CD4-positive, CD25-positive, alpha-beta regulatory T cell (primary cell): ENCODE measurements around the gene AIPL1. TPM values are rescaled to one million over a fixed set of nuclear protein-coding genes. Genes with fewer than 3 reads are reported as not detected.

Experiments
- ATAC-seq, 2 donors: fragments of 150-1000 bp; cut with Tn5 transposase; one replicate each; pipeline ENCODE4 v1.10.0; 2021; ENCODE audit warnings: low read depth in 2 of 2, moderate number of reproducible peaks in 2 of 2, moderate library complexity in 1 of 2
- DNase-seq, 3 donors: peaks; one replicate each; pipeline versions ENCODE4 v3.0.0 to v3.0.0-alpha.2; 2012 to 2022; ENCODE audit warnings: mixed read lengths in 1 of 3
- H3K27ac ChIP-seq: one replicate; pipeline ENCODE4 v1.7.0; 2013; ENCODE audit warnings: mild to moderate bottlenecking, low read length; ENCODE audit not compliant: insufficient read depth, poor library complexity, severe bottlenecking
- H3K27me3 ChIP-seq: one replicate; pipeline ENCODE4 v1.7.0; 2013; ENCODE audit warnings: low read length; ENCODE audit not compliant: control insufficient read depth, insufficient read depth
- H3K36me3 ChIP-seq: one replicate; pipeline ENCODE4 v1.7.0; 2013; ENCODE audit warnings: mild to moderate bottlenecking, low read length, moderate library complexity; ENCODE audit not compliant: control insufficient read depth, insufficient read depth
- H3K4me1 ChIP-seq: 2 replicates; pipeline ENCODE4 v1.7.0; 2013; ENCODE audit warnings: mild to moderate bottlenecking, low read length; ENCODE audit not compliant: insufficient read depth, control insufficient read depth, poor library complexity, severe bottlenecking
- H3K4me3 ChIP-seq: one replicate; pipeline ENCODE4 v1.7.0; 2013; ENCODE audit warnings: low read depth, mild to moderate bottlenecking, low read length, moderate library complexity
- H3K9me3 ChIP-seq, 2 experiments: 1 replicate in 1 of 2; 2 replicates in 1 of 2; pipeline ENCODE4 v1.7.0; 2013; ENCODE audit warnings: low read length in 2 of 2, mild to moderate bottlenecking in 1 of 2, moderate library complexity in 1 of 2; ENCODE audit not compliant: control insufficient read depth in 2 of 2
- H3K27ac Mint-ChIP-seq, 3 donors: one replicate each; pipeline ENCODE4 v1.8.0; 2020 to 2022; ENCODE audit warnings: mild to moderate bottlenecking in 3 of 3, mixed read lengths in 3 of 3, moderate library complexity in 2 of 3
- H3K27me3 Mint-ChIP-seq: one replicate; pipeline ENCODE4 v1.8.0; 2022; ENCODE audit warnings: mild to moderate bottlenecking, mixed read lengths
- H3K36me3 Mint-ChIP-seq: one replicate; pipeline ENCODE4 v1.8.0; 2020; ENCODE audit warnings: mixed read lengths
- H3K4me1 Mint-ChIP-seq, 4 donors: one replicate each; pipeline ENCODE4 v1.8.0; 2020 to 2022; ENCODE audit warnings: mixed read lengths in 4 of 4, mild to moderate bottlenecking in 1 of 4
- H3K4me3 Mint-ChIP-seq, 4 donors: one replicate each; pipeline ENCODE4 v1.8.0; 2020 to 2022; ENCODE audit warnings: mild to moderate bottlenecking in 4 of 4, mixed read lengths in 4 of 4, moderate library complexity in 3 of 4
- H3K9me3 Mint-ChIP-seq, 7 donors: one replicate each; pipeline ENCODE4 v1.8.0; 2020 to 2022; ENCODE audit warnings: mixed read lengths in 7 of 7, mild to moderate bottlenecking in 3 of 7, moderate library complexity in 2 of 7
- polyA plus RNA-seq, 4 donors: library from polyadenylated mRNA; unstranded; fragments of 300-500 nt; fragmentation: Illumina TruSeq; gene quantifications; one replicate each; pipeline ENCODE4 v1.2.3, GENCODE V29; 2021
- total RNA-seq: library from RNA; stranded (reverse); gene quantifications from one replicate; pipeline ENCODE4 v1.2.3, GENCODE V29; 2022

AIPL1 gene
- total and polyA plus RNA-seq, 5 donors from 2014 or later = not detected

- no peaks in the 10 kb centered on the region for H3K36me3 Mint-ChIP-seq
- no peaks in the 10 kb centered on the region for H3K36me3 ChIP-seq
- peaks cover 4% of the 10 kb centered on the region for H3K27me3 Mint-ChIP-seq
- H3K4me1 ChIP-seq = no peaks in the 10 kb centered on the region
- no peaks in the 10 kb centered on the region for H3K9me3 Mint-ChIP-seq
- no peaks in the 10 kb centered on the region for H3K9me3 ChIP-seq
- no peak for ATAC-seq
- no peak overlapping the region for H3K27ac ChIP-seq
- H3K4me3 Mint-ChIP-seq = no peak overlapping the region
- no peak overlapping the region for H3K4me3 ChIP-seq
- H3K27ac Mint-ChIP-seq = no peak overlapping the region
- H3K4me1 Mint-ChIP-seq = peaks cover 0 to 5% (median under 1%) of the 10 kb centered on the region in 4 donors
- no peaks in the 10 kb centered on the region for H3K27me3 ChIP-seq
- no peak for DNase-seq
Observed at GRCh38 chr17:6476810-6477179, 41.9 kb upstream of the AIPL1 start.

DNA sequence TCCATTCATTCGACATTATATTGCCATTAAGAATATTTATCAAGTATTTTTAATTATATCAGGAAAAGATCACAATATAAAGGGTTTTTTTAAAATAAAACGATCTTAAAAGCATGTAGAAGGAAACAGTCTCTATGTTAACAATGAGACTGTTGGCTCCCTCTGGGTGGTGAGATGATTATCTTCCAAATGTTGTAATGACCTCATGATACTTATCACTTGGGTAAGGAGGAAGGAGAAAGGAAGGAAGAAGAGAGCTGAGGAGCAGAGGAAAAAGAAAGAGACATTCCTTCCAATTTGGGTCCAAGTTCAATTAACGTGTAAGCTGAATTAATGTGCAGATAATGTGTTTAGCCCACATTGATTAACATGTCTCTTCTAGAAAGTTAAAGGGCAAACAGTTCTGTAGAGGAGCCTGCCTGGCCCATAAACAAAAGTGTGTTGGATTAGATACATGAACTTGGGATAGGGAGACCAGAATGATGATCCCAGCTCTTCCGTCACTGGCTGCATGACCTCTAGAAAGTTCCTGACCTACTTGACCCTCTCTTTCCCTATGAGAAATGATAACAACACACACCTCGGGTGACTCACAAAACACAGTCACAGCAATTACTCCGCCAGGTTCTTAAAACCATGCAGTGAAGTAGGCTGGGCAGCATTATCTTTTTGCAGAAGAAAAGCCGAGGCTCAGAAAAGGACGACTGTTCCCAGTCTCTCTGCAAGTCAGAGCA is 41.3 kb upstream of the AIPL1 start:
- no peaks in the 10 kb centered on the region for H3K4me1 ChIP-seq
- H3K4me1 Mint-ChIP-seq = peaks cover 0 to 5% (median under 1%) of the 10 kb centered on the region in 4 donors
- no peak overlapping the region for H3K4me3 ChIP-seq
- H3K9me3 Mint-ChIP-seq = no peaks in the 10 kb centered on the region
- H3K9me3 ChIP-seq = no peaks in the 10 kb centered on the region
- no peak overlapping the region for H3K27ac ChIP-seq
- H3K4me3 Mint-ChIP-seq = no peak overlapping the region
- no peaks in the 10 kb centered on the region for H3K27me3 ChIP-seq
- H3K36me3 Mint-ChIP-seq = no peaks in the 10 kb centered on the region
- H3K36me3 ChIP-seq = no peaks in the 10 kb centered on the region
- H3K27me3 Mint-ChIP-seq = peaks cover 4% of the 10 kb centered on the region
- ATAC-seq (no peak), DNase-seq (no peak)
- no peak overlapping the region for H3K27ac Mint-ChIP-seq

GRCh38 chr17:6475411-6475810 is 40.5 kb upstream of the AIPL1 start:
- Histone ChIP-seq H3K27me3 (no peaks in the 10 kb centered on the region), H3K36me3 (no peaks in the 10 kb centered on the region), H3K27ac (no peak overlapping the region), H3K4me3 (no peak overlapping the region), H3K9me3 (no peaks in the 10 kb centered on the region), H3K4me1 (no peaks in the 10 kb centered on the region)
- no peak overlapping the region for H3K27ac Mint-ChIP-seq
- H3K27me3 Mint-ChIP-seq = peaks cover 4% of the 10 kb centered on the region
- no peak for ATAC-seq
- H3K36me3 Mint-ChIP-seq = no peaks in the 10 kb centered on the region
- no peaks in the 10 kb centered on the region for H3K9me3 Mint-ChIP-seq
- no peak overlapping the region for H3K4me3 Mint-ChIP-seq
- H3K4me1 Mint-ChIP-seq = peaks cover 0 to 5% (median under 1%) of the 10 kb centered on the region in 4 donors
- no peak for DNase-seq

DNA sequence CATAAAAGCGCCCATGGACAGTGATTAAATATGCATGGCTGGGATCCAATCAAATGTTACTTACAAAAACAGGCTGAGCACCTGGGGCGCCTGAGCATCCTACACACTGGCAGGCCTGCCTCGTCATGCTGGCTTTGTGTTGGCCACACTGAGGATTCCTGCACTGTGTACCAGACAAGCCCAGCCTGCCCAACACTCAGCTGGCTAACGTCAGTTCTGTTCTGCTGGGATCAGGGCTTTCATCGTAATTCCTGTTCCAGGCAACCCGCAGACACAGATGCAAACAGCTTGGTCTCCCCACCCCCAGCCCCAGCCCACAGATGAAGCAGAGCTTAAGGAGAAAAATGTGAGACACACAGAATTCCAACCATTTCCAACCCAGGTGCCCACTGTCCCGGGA is 40.0 kb upstream of the AIPL1 start:
- Mint-ChIP-seq H3K27ac (no peak overlapping the region), H3K4me3 (no peak overlapping the region), H3K36me3 (no peaks in the 10 kb centered on the region), H3K4me1 (peaks cover 0 to 5% (median under 1%) of the 10 kb centered on the region in 4 donors), H3K27me3 (peaks cover 4% of the 10 kb centered on the region), H3K9me3 (no peaks in the 10 kb centered on the region)
- DNase-seq (no peak), ATAC-seq (no peak)
- Histone ChIP-seq H3K4me1 (no peaks in the 10 kb centered on the region), H3K9me3 (no peaks in the 10 kb centered on the region), H3K27ac (no peak overlapping the region), H3K36me3 (no peaks in the 10 kb centered on the region), H3K4me3 (no peak overlapping the region), H3K27me3 (no peaks in the 10 kb centered on the region)

- Histone ChIP-seq H3K9me3 (no peaks in the 10 kb centered on the region), H3K27me3 (no peaks in the 10 kb centered on the region), H3K4me1 (no peaks in the 10 kb centered on the region), H3K36me3 (no peaks in the 10 kb centered on the region), H3K4me3 (no peak overlapping the region), H3K27ac (no peak overlapping the region)
- Mint-ChIP-seq H3K27ac (no peak overlapping the region), H3K4me3 (no peak overlapping the region), H3K4me1 (peaks cover 0 to 5% (median under 1%) of the 10 kb centered on the region in 4 donors), H3K27me3 (peaks cover 4% of the 10 kb centered on the region), H3K9me3 (no peaks in the 10 kb centered on the region), H3K36me3 (no peaks in the 10 kb centered on the region)
- ATAC-seq = no peak
- no peak for DNase-seq
Observed at GRCh38 chr17:6474376-6474775, 39.5 kb upstream of the AIPL1 start.

- Mint-ChIP-seq H3K27ac (peak overlapping the region in 1 of 3 donors; percentile 48), H3K36me3 (no peaks in the 10 kb centered on the region), H3K4me1 (peaks cover 0 to 5% (median under 1%) of the 10 kb centered on the region in 4 donors), H3K27me3 (peaks cover 4% of the 10 kb centered on the region), H3K4me3 (no peak overlapping the region), H3K9me3 (no peaks in the 10 kb centered on the region)
- Histone ChIP-seq H3K27ac (no peak overlapping the region), H3K4me3 (no peak overlapping the region), H3K9me3 (no peaks in the 10 kb centered on the region), H3K4me1 (no peaks in the 10 kb centered on the region), H3K27me3 (no peaks in the 10 kb centered on the region), H3K36me3 (no peaks in the 10 kb centered on the region)
- ATAC-seq (peak in 1 of 2 donors; percentile 63), DNase-seq (peak; percentile 39 to 55 (median 53))
Observed at GRCh38 chr17:6473128-6473767, 38.3 kb upstream of the AIPL1 start.

DNA sequence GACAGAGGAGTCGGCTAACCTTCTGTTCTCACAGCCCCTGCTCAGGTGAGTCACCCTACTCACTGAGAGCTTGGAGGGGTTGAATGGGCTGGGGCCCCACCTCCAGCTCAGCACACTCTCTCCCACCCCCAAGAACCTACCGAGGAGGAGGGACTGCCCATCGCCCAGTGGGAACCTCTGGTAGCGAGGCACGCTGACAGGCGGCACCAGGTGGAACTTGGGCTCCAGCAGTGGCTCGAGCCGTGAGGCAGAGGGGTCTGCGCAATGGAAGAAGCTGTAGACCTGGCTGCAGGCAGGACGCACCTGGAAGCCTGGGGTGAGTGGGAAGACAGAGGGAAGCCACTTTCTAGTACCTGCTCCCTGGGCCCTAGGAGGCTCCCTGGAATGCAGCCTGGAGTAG is 37.6 kb upstream of the AIPL1 start:
- no peak overlapping the region for H3K27ac Mint-ChIP-seq

More for the DNA sequence above, 37.6 kb upstream of the AIPL1 start:
- Mint-ChIP-seq H3K36me3 (no peaks in the 10 kb centered on the region), H3K4me3 (no peak overlapping the region), H3K4me1 (peaks cover 0 to 5% (median under 1%) of the 10 kb centered on the region in 4 donors), H3K9me3 (no peaks in the 10 kb centered on the region), H3K27me3 (peaks cover 4% of the 10 kb centered on the region)
- no peaks in the 10 kb centered on the region for H3K27me3 ChIP-seq
- H3K9me3 ChIP-seq = no peaks in the 10 kb centered on the region
- H3K4me1 ChIP-seq = no peaks in the 10 kb centered on the region
- DNase-seq (no peak), ATAC-seq (no peak)
- no peak overlapping the region for H3K27ac ChIP-seq
- H3K4me3 ChIP-seq = no peak overlapping the region
- no peaks in the 10 kb centered on the region for H3K36me3 ChIP-seq
